Ovary (tissue), 3 donors: ENCODE results near the gene ZNF436.

Experiments used
- EP300 ChIP-seq: sonication (generic); formaldehyde crosslinking; IDR thresholded peaks from one replicate; pipeline ENCODE4 v1.6.1; 2017; ENCODE audit warnings: antibody characterized with exemption
- TF ChIP-seq, protein P1 (sequence below), 3 donors: fragments of 450-650 bp in 2 of 3; fragments of 200-600 bp in 1 of 3; IDR thresholded peaks; one replicate each; pipeline versions ENCODE4 v1.5.1 to v1.8.0; 2016 to 2022; ENCODE audit warnings: antibody characterized with exemption in 3 of 3, mild to moderate bottlenecking in 1 of 3
- donor health status: DM: no; HTN: no; CAD: no.

DNA sequence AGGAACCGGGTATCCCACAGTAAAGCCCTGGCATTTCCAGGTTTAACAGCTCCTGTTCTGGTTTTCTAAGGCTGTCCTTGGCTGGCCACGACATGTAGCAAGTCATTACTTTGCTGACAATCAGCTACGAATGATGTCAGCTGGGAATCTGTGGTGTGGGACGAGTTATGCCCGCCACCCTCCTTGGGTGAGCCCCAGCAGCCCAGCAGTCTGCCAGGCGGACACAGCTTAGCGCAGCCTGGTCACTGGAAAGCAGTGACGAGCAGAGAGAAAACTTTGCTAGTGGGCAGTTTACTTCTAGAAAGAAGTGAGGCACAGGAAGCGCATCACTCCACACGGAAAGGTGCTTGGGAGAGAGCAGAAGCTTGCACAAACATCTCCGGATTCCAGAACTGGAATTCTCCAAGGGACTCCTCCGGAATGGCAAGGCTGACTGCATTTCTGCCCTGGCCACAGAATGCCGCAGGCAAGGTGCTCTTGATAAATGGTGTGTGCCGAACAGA is 15.5 kb upstream of the ZNF436 start:
- TF ChIP-seq, protein P1, sequence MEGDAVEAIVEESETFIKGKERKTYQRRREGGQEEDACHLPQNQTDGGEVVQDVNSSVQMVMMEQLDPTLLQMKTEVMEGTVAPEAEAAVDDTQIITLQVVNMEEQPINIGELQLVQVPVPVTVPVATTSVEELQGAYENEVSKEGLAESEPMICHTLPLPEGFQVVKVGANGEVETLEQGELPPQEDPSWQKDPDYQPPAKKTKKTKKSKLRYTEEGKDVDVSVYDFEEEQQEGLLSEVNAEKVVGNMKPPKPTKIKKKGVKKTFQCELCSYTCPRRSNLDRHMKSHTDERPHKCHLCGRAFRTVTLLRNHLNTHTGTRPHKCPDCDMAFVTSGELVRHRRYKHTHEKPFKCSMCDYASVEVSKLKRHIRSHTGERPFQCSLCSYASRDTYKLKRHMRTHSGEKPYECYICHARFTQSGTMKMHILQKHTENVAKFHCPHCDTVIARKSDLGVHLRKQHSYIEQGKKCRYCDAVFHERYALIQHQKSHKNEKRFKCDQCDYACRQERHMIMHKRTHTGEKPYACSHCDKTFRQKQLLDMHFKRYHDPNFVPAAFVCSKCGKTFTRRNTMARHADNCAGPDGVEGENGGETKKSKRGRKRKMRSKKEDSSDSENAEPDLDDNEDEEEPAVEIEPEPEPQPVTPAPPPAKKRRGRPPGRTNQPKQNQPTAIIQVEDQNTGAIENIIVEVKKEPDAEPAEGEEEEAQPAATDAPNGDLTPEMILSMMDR (IDR thresholded peaks at IDR 0.05), result no peak
- no peak for TF ChIP-seq EP300
